Cardiac muscle cell (in vitro differentiated cells and primary cell): ENCODE data around the gene FEZ2. TPM values are rescaled to one million over a fixed set of nuclear protein-coding genes. Genes with fewer than 3 reads are reported as not detected.
"Not testable (repeated sequence)": the region's sequence is repeated elsewhere in the genome, so short reads cannot be mapped to it uniquely, and the experiment has no call there.

Experiments used
- DNase-seq, 2 donors: peaks; one replicate each; pipeline versions ENCODE4 v3.0.0 to v3.0.0-alpha.2; 2010 to 2017; ENCODE audit warnings: low read depth in 1 of 2, low spot score in 1 of 2
- H3K27ac ChIP-seq: fragments of 200-600 bp; sonication (generic); 2 replicates; pipeline ENCODE4 v1.5.1; 2016
- H3K27me3 ChIP-seq: fragments of 200-600 bp; sonication (generic); 2 replicates; pipeline ENCODE4 v1.6.0; 2016; ENCODE audit warnings: control low read depth
- H3K36me3 ChIP-seq: fragments of 200-600 bp; sonication (generic); 2 replicates; pipeline ENCODE4 v1.5.1; 2016; ENCODE audit warnings: control low read depth
- H3K4me1 ChIP-seq: fragments of 200-600 bp; sonication (generic); 2 replicates; pipeline ENCODE4 v1.8.1; 2017; ENCODE audit warnings: low read depth, mild to moderate bottlenecking, mixed run types
- H3K4me3 ChIP-seq: fragments of 200-600 bp; sonication (generic); 2 replicates; pipeline ENCODE4 v1.5.1; 2016; ENCODE audit warnings: mild to moderate bottlenecking
- H3K9me3 ChIP-seq: fragments of 200-600 bp; sonication (generic); 2 replicates; pipeline ENCODE4 v1.5.1; 2017; ENCODE audit warnings: low read depth, mild to moderate bottlenecking, control low read depth
- polyA plus RNA-seq: library from polyadenylated mRNA; unstranded; fragments of >200 nt; fragmentation: Nextera tagmentation; extraction: Ambion mirVana; gene quantifications from 2 replicates; pipeline ENCODE4 v1.2.1, GENCODE V29; 2016
- total RNA-seq: library from RNA; depleted of rRNA; stranded (reverse); fragments of >200 nt; gene quantifications from 2 replicates; pipeline ENCODE4 v1.2.3, GENCODE V29; 2016
- TF ChIP-seq, protein P1 (sequence below): IDR thresholded peaks from 2 replicates; pipeline ENCODE4 v1.5.1; 2012; ENCODE audit warnings: low read depth, mild to moderate bottlenecking, low read length

Gene FEZ2
- total and polyA plus RNA-seq, 2 experiments from 2014 or later = 10.8 to 17.3 TPM

DNA sequence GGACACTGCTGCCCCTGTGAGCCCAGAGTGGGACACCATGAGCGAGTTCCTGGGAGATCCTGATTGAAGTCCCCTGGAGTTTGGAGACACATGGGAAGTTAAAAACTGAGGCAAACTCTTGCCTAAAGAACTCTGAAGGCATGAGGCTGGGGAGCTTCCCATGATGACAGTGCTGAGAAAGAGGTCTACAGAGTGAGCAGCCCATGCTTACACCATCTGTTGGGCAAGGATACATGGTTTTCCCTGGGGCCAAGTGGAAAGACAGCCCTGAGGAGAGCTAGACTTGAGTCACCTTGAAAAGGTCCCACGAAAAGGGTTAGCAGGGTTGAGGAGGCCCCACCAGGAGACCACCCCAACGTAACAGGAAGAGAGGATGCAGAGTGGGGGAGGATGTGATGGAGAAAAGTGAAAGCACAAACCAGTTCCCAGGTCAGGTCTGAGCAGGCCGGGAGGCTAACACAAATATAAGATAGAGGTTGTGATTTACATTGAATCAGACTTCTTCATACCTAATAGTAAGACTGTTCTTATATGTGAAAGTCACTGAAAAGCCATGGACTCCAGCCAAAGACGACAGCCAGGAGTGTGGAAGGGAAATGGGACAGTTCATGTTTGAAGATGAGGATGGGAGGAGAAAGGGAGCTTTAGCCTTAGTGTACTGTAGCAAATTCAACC is 13.5 kb upstream of the FEZ2 start:
- no peaks in the 10 kb centered on the region for H3K36me3 ChIP-seq
- TF ChIP-seq, protein P1, sequence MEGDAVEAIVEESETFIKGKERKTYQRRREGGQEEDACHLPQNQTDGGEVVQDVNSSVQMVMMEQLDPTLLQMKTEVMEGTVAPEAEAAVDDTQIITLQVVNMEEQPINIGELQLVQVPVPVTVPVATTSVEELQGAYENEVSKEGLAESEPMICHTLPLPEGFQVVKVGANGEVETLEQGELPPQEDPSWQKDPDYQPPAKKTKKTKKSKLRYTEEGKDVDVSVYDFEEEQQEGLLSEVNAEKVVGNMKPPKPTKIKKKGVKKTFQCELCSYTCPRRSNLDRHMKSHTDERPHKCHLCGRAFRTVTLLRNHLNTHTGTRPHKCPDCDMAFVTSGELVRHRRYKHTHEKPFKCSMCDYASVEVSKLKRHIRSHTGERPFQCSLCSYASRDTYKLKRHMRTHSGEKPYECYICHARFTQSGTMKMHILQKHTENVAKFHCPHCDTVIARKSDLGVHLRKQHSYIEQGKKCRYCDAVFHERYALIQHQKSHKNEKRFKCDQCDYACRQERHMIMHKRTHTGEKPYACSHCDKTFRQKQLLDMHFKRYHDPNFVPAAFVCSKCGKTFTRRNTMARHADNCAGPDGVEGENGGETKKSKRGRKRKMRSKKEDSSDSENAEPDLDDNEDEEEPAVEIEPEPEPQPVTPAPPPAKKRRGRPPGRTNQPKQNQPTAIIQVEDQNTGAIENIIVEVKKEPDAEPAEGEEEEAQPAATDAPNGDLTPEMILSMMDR = no peak
- H3K4me1 ChIP-seq = no peaks in the 10 kb centered on the region
- no peak overlapping the region for H3K4me3 ChIP-seq
- no peaks in the 10 kb centered on the region for H3K27me3 ChIP-seq
- H3K27ac ChIP-seq = no peak overlapping the region
- DNase-seq = no peak
- no peaks in the 10 kb centered on the region for H3K9me3 ChIP-seq

DNA sequence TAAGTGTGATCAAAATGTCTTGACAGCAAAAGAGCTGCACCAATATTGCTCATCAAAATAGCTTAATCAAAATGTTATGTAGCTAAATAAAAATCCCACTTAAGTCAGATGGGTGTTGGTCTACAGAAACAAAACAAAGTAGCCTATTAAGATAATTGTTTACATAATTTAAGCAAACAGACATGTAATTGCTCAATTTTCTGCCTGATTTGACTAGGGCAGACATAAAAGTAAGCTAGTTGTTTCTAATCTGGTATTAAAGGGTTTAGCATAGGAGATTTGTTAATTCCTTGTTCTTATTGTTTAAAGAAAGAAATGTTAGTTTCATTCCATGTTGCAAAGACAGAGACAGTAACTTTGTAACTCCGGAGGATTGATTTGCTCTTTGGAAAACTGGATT is 11.5 kb upstream of the FEZ2 start:
- no peaks in the 10 kb centered on the region for H3K9me3 ChIP-seq
- no peak for DNase-seq
- no peaks in the 10 kb centered on the region for H3K36me3 ChIP-seq
- no peak overlapping the region for H3K4me3 ChIP-seq
- no peaks in the 10 kb centered on the region for H3K4me1 ChIP-seq
- H3K27me3 ChIP-seq = no peaks in the 10 kb centered on the region
- TF ChIP-seq, protein P1 = no peak
- no peak overlapping the region for H3K27ac ChIP-seq

DNA sequence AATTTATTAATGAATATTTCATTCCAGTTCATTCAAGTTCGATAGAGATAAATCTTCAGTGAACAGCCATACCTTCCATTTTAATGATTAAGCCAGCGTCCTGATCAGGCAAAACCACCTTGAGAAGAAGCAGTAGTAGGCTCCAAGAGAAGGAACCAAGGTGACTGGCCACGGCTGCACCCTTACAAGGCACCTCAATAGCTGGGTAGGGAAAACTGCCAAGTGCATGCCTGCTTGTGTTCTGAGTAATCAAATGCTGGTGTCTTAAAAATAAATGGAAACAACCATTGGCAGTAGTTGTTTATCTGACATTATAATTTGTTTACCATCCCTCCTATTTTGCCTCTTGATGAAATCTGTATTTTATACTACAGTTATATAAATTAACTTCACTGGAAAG is 10.0 kb upstream of the FEZ2 start:
- Histone ChIP-seq H3K9me3 (no peaks in the 10 kb centered on the region), H3K36me3 (no peaks in the 10 kb centered on the region), H3K4me3 (no peak overlapping the region), H3K27ac (no peak overlapping the region), H3K27me3 (no peaks in the 10 kb centered on the region), H3K4me1 (no peaks in the 10 kb centered on the region)
- TF ChIP-seq, protein P1 = no peak
- DNase-seq = no peak

DNA sequence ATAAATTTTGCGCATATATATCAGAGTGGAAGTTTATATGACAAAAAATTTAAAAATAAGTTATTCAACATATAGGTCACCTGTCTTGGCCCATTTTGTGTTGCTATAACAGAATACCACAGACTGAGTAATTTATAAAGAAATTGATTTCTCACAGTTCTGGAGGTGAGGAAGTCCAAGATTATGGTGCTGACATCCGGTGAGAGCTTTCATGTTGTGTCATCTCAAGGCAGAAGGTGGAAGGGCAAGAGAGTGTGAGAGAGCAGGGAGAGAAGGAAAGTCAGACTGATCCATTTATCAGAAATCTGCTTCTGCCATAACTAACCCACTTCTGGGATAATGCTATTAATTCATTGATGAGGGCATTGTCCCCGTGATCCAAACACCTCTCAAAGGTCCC is 9.0 kb upstream of the FEZ2 start:
- TF ChIP-seq, protein P1 = no peak
- H3K4me3 ChIP-seq = no peak overlapping the region
- no peaks in the 10 kb centered on the region for H3K27me3 ChIP-seq
- H3K9me3 ChIP-seq = no peaks in the 10 kb centered on the region
- no peaks in the 10 kb centered on the region for H3K36me3 ChIP-seq
- H3K27ac ChIP-seq = no peak overlapping the region
- no peak for DNase-seq
- no peaks in the 10 kb centered on the region for H3K4me1 ChIP-seq

DNA sequence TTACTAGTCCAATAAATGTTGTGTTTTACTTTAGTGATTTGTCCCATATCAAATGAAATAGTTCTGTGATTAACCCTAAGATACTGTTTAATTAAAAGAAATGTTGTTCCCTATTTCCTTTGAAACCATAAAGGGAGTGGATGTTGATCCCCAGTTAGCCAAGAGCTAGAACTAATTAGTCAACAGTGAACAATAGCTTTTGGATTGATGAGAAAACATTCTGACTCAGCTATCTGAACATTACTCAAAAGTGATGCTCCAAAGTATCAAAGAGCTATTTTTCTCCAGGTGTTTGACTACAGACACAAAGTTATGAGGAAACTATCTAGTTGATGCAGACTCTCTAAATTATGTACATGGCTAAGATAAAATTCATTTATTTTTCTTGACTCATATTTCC is 7.3 kb upstream of the FEZ2 start:
- TF ChIP-seq, protein P1 = no peak
- Histone ChIP-seq H3K4me3 (no peak overlapping the region), H3K9me3 (no peaks in the 10 kb centered on the region), H3K27me3 (no peaks in the 10 kb centered on the region), H3K4me1 (no peaks in the 10 kb centered on the region), H3K36me3 (no peaks in the 10 kb centered on the region), H3K27ac (no peak overlapping the region)
- no peak for DNase-seq

DNA sequence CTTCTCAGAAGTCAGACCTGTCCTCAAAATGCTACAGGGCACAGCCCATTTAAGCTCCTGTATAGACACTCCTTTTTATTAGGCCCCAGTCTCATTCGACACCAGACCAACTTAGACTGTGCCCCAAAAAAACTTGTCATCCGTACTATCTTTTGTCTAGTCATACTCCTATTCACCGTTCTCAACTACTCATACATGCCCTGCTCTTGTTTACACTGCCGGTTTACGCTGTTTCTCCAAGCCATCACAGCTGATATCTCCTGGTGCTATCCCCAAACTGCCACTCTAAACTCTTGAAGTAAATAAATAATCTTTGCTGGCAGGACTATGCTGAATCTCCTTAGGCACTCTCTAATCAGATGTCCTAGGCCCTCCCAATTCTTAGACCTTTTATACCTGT is 5.7 kb upstream of the FEZ2 start:
- H3K4me3 ChIP-seq, DNase-seq, H3K27ac ChIP-seq, H3K36me3 ChIP-seq, H3K9me3 ChIP-seq, H3K4me1 ChIP-seq, H3K27me3 ChIP-seq: not testable (repeated sequence)
